NCI-H187 (cell line): ENCODE data around the gene CLCN6.

ENCODE experiments used
- DNase-seq, 2 experiments: peaks; one replicate each; lab custom pipeline; 2025; lab: John Stamatoyannopoulos, UW

Gene CLCN6

GRCh38 chr1:11878891-11879190 lies 72.8 kb downstream of the CLCN6 start:
- DNase-seq: no peak

- no peak for DNase-seq
Measured at GRCh38 chr1:11879311-11880180, 73.6 kb downstream of the CLCN6 start.

GRCh38 chr1:11880181-11880575 lies 74.2 kb downstream of the CLCN6 start:
- no peak for DNase-seq

GRCh38 chr1:11880911-11881748 lies 75.1 kb downstream of the CLCN6 start:
- DNase-seq: no peak

GRCh38 chr1:11881749-11882441 lies 75.9 kb downstream of the CLCN6 start:
- DNase-seq: no peak

- no peak for DNase-seq
Measured at GRCh38 chr1:11882814-11883538, 77.0 kb downstream of the CLCN6 start.

- DNase-seq: no peak
Measured at GRCh38 chr1:11885916-11886315, 79.9 kb downstream of the CLCN6 start.

- DNase-seq: no peak
Measured at GRCh38 chr1:11886986-11887665, 81.1 kb downstream of the CLCN6 start.

GRCh38 chr1:11887666-11888007 lies 81.6 kb downstream of the CLCN6 start:
- no peak for DNase-seq

GRCh38 chr1:11888206-11888876 lies 82.3 kb downstream of the CLCN6 start:
- DNase-seq: no peak

GRCh38 chr1:11888877-11889208 lies 82.9 kb downstream of the CLCN6 start:
- DNase-seq: no peak

- DNase-seq: no peak
Measured at GRCh38 chr1:11891433-11892186, 85.6 kb downstream of the CLCN6 start.
